HG02840 (cell line): ENCODE data around the gene FAM216B.
"Not testable (repeated sequence)": the region's sequence is repeated elsewhere in the genome, so short reads cannot be mapped to it uniquely, and the experiment has no call there.

Experiments used
- ATAC-seq: cut with Tn5 transposase; IDR thresholded peaks from one replicate; pipeline ENCODE4 v1.9.1; 2021; ENCODE audit warnings: mild to moderate bottlenecking, moderate library complexity, moderate number of reproducible peaks; ENCODE audit not compliant: unreplicated experiment, low FRiP score

FAM216B gene

GRCh38 chr13:42777467-42777866, 3.9 kb upstream of the FAM216B start:
- no peak for ATAC-seq

- no peak for ATAC-seq
Observed at GRCh38 chr13:42780044-42780443, 1.3 kb upstream of the FAM216B start.

GRCh38 chr13:42786715-42787114, 5.3 kb downstream of the FAM216B start:
- no peak for ATAC-seq

- ATAC-seq, result no peak
Observed at GRCh38 chr13:42788601-42789000, 7.2 kb downstream of the FAM216B start.

GRCh38 chr13:42792154-42792553, 10.8 kb downstream of the FAM216B start:
- ATAC-seq, result no peak

GRCh38 chr13:42794577-42795275, 13.3 kb downstream of the FAM216B start:
- no peak for ATAC-seq

GRCh38 chr13:42795666-42796065, 14.3 kb downstream of the FAM216B start:
- no peak for ATAC-seq

GRCh38 chr13:42796747-42797356, 15.5 kb downstream of the FAM216B start:
- ATAC-seq, result no peak

GRCh38 chr13:42798118-42798517, 16.7 kb downstream of the FAM216B start:
- ATAC-seq, result no peak

- ATAC-seq, result no peak
Observed at GRCh38 chr13:42800109-42800643, 18.8 kb downstream of the FAM216B start.

- no peak for ATAC-seq
Observed at GRCh38 chr13:42803563-42804204, 22.3 kb downstream of the FAM216B start.

- ATAC-seq, result no peak
Observed at GRCh38 chr13:42804244-42804874, 23.0 kb downstream of the FAM216B start.

GRCh38 chr13:42807241-42807640, 25.9 kb downstream of the FAM216B start:
- ATAC-seq, result no peak

GRCh38 chr13:42807866-42808265, 26.5 kb downstream of the FAM216B start:
- ATAC-seq, result no peak

GRCh38 chr13:42808341-42808940, 27.1 kb downstream of the FAM216B start:
- ATAC-seq, result no peak

GRCh38 chr13:42812316-42812715, 30.9 kb downstream of the FAM216B start:
- ATAC-seq, result no peak

- no peak for ATAC-seq
Observed at GRCh38 chr13:42814868-42815267, 33.5 kb downstream of the FAM216B start.

- ATAC-seq, result no peak
Observed at GRCh38 chr13:42815681-42816080, 34.3 kb downstream of the FAM216B start.

- no peak for ATAC-seq
Observed at GRCh38 chr13:42816538-42816937, 35.2 kb downstream of the FAM216B start.

- not testable (repeated sequence) for ATAC-seq
Observed at GRCh38 chr13:42819687-42820086, 38.3 kb downstream of the FAM216B start.

GRCh38 chr13:42820451-42820850, 39.1 kb downstream of the FAM216B start:
- ATAC-seq, result no peak
